ENCODE data around the gene CD226.

CD226 gene

DNA sequence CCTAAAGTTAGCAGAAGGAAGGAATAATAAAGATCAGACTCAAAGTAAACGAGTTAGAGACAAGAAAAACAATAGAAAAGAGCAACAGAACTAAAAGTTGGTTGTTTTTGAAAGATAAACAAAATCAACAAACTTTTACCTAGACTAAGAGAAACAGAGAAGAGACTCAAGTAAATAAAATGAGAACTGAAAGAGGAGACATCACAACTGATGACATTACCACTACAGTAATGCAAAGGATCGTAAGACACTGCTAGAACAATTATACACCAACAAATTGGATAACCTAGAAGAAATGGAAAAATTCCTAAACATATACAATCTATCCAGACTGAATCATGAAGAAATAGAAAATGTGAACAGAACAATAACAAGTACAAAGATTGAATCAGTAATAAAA lies 139.3 kb downstream of the CD226 start:
- H3K27me3 ChIP-seq (ENCODE audit: control insufficient read depth, insufficient read depth, low read length), result no peaks in the 10 kb centered on the region
- H3K4me3 ChIP-seq (ENCODE audit: low read depth, low read length), result no peak overlapping the region
- H3K9me3 ChIP-seq (ENCODE audit: control insufficient read depth, insufficient read depth, low read length), result no peaks in the 10 kb centered on the region
- H3K36me3 ChIP-seq (ENCODE audit: control insufficient read depth, insufficient read depth, low read length), result no peaks in the 10 kb centered on the region
- H3K4me1 ChIP-seq (ENCODE audit: control insufficient read depth, insufficient read depth, low read length), result no peaks in the 10 kb centered on the region
- H3K27ac ChIP-seq (ENCODE audit: low read depth, low read length), result no peak overlapping the region
- no peak overlapping the region for H3K9ac ChIP-seq (ENCODE audit: low read depth, low read length)

DNA sequence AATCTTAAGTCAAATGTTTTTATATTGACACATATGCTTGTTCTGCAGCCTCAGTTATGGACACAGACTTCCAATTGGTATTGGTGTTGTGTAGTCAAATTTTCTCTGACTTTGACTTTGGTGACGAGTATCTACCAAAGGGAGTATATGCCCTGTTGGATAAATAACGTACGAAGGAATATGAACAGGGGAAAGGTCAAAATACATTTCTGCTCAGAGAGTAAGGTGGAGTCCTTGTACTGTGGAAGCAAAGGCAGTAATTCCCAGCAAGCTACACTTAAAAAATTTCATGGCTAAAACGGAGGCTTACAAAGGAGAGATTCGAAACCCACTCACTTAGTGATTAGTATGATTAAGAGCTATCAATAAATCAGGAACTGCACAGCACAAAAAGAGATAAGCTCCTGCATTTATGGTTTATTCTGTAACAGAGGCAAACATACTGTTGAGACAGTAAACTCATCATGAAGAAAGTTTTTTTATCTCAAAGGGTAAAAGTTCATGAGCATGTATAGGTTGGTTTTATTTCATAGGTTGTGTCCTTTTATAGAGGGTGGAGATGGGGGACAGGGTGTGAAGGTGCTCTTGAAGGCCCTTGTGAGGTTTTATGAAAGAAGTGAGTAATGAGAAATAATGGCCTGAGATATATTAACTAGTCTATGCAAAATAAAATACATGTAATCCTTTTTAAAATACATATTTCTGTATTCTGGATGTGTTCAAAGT lies 142.7 kb downstream of the CD226 start:
- no peaks in the 10 kb centered on the region for H3K27me3 ChIP-seq (ENCODE audit: control insufficient read depth, insufficient read depth, low read length)
- H3K9me3 ChIP-seq (ENCODE audit: control insufficient read depth, insufficient read depth, low read length), result no peaks in the 10 kb centered on the region
- H3K27ac ChIP-seq (ENCODE audit: low read depth, low read length), result no peak overlapping the region
- H3K9ac ChIP-seq (ENCODE audit: low read depth, low read length), result no peak overlapping the region
- H3K4me1 ChIP-seq (ENCODE audit: control insufficient read depth, insufficient read depth, low read length), result no peaks in the 10 kb centered on the region
- H3K4me3 ChIP-seq (ENCODE audit: low read depth, low read length), result no peak overlapping the region
- no peaks in the 10 kb centered on the region for H3K36me3 ChIP-seq (ENCODE audit: control insufficient read depth, insufficient read depth, low read length)

Measured in HUES48 (cell line).